HepG2 (cell line): ENCODE results near the gene SURF6.

ENCODE experiments used
- MLLT10 ChIP-seq: sonication (generic); formaldehyde crosslinking; IDR thresholded peaks from 2 replicates; pipeline ENCODE4 v1.4.0; 2020; ENCODE audit warnings: missing genetic modification reagents
- POLR2AphosphoS5 ChIP-seq: IDR thresholded peaks from 2 replicates; pipeline ENCODE4 v1.6.1; 2012; ENCODE audit warnings: low read depth, low read length

GRCh38 chr9:133286523-133286922, 49.5 kb downstream of the SURF6 start:
- no peak for TF ChIP-seq POLR2AphosphoS5
- no peak for TF ChIP-seq MLLT10 (CRISPR knock-in tag)
